Measurements from ENCODE around the gene ZSWIM8. TPM values are rescaled to one million over a fixed set of nuclear protein-coding genes. Genes with fewer than 3 reads are reported as not detected.

ZSWIM8 gene
- total and polyA plus RNA-seq, 10 of the 15 experiments (the other 5 are each of a cell fraction or from before 2014, with no cell fraction given): 7.8 to 47.1 (median 23.6) TPM

DNA sequence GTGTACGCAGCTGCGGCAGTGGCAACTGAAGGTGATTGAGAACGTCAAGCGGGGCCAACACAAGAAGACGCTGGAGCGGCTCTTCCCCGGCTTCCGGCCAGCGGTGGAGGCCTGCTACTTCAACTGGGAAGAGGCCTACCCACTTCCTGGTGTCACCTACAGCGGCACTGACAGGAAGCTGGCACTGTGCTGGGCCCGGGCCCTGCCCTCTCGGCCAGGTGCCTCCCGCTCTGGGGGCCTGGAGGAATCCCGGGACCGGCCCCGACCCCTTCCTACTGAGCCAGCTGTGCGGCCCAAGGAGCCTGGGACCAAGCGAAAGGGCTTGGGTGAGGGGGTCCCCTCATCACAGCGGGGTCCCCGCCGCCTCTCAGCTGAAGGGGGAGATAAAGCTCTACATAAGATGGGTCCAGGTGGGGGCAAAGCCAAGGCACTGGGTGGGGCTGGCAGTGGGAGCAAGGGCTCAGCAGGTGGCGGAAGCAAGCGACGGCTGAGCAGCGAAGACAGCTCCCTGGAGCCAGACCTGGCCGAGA, 6.5 kb downstream of the ZSWIM8 start:
- H3K4me2 ChIP-seq (ENCODE audit: control insufficient read depth, insufficient read depth): no peak overlapping the region
- no peak for ATAC-seq
- H4K20me1 ChIP-seq (ENCODE audit: control insufficient read depth, insufficient read depth): peaks cover 4% of the 10 kb centered on the region; the same call in 1 of the 2 replicates
- SMC1A ChIA-PET (ENCODE audit: uncharacterized antibody, unreplicated experiment): no interaction called here
- H3K36me3 ChIP-seq (ENCODE audit: control insufficient read depth in 2 of 2, insufficient read depth in 2 of 2, low read length in 1 of 2): peaks cover 18 to 21% of the 10 kb centered on the region in 2 experiments
- CTCF ChIA-PET: no interaction called here
- no peak overlapping the region for H3K4me3 ChIP-seq
- peaks cover 4% of the 10 kb centered on the region; the same call in 1 of the 2 replicates for H3K4me1 ChIP-seq (ENCODE audit: control insufficient read depth, insufficient read depth, low read length)
- in situ Hi-C loops (cut with MboI): no loop called here
- no peak for DNase-seq (ENCODE audit: low read depth, low spot score)
- intact Hi-C loops (cut with micrococcal nuclease; ENCODE audit: unreplicated experiment): no loop called here
- TF ChIP-seq POLR2A (IDR thresholded peaks at IDR 0.05; ENCODE audit: low read depth, low read length) (peak; percentile 15; the same call in 1 of the 2 replicates), POU2F2 (IDR thresholded peaks at IDR 0.05; ENCODE audit: borderline replicate concordance, low read depth, low read length) (no peak)
- H3K79me2 ChIP-seq (ENCODE audit: control insufficient read depth, insufficient read depth, low read length): peaks cover 13% of the 10 kb centered on the region
- H3K9me3 ChIP-seq (replicated peaks; ENCODE audit: control insufficient read depth, insufficient read depth, low read length): no peaks in the 10 kb centered on the region
- BruUV-seq (replicated peaks): no TSS peak
- H2AFZ ChIP-seq (ENCODE audit: control insufficient read depth, low read depth, low read length): no peak overlapping the region
- FAIRE-seq: no peak
- RAD21 ChIA-PET (ENCODE audit: unreplicated experiment): interaction anchor here (2.4 kb wide), 1 partner anchor 12 kb away, joined by 6 read pairs; no protein-coding TSS in a partner anchor
- H3K27ac ChIP-seq (ENCODE audit: control insufficient read depth, insufficient read depth): no peak overlapping the region
- 93% methylated on average over 26 of the region's 26 CpGs for WGBS (ENCODE audit: insufficient coverage, insufficient replicate concordance, low lambda C conversion rate, missing lambda C conversion rate)
- no peaks in the 10 kb centered on the region for H3K27me3 ChIP-seq (replicated peaks in 1 of 2; ENCODE audit: control insufficient read depth in 2 of 2, insufficient read depth in 2 of 2, low read length in 1 of 2)
- POLR2A ChIA-PET: no interaction called here
- no peak overlapping the region for H3K9ac ChIP-seq (ENCODE audit: control insufficient read depth, insufficient read depth, low read length)

DNA sequence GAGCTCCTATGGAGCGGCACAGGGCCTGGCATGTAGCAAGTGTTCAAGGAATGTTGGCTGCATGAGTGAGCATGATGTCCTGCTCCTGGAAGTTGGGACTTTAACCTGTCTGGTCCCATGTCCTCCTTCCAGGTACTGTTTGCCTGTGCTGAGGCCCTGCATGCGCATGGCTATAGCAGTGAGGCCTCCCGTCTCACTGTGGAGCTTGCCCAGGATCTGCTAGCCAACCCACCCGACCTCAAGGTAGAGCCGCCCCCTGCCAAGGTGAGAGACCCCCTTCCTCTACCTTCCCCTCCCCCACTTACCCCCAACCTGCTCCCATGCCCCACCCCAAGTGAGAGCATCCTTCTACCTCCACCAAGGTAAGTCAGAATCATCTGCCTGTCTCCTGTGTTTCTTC, 8.1 kb downstream of the ZSWIM8 start:
- in situ Hi-C loops (cut with MboI) (no loop called here), intact Hi-C loops (cut with micrococcal nuclease; ENCODE audit: unreplicated experiment) (no loop called here)
- ATAC-seq (no peak), DNase-seq (ENCODE audit: low read depth, low spot score) (no peak), FAIRE-seq (no peak)
- Histone ChIP-seq H3K27ac (ENCODE audit: control insufficient read depth, insufficient read depth) (no peak overlapping the region), H3K27me3 (replicated peaks in 1 of 2; ENCODE audit: control insufficient read depth in 2 of 2, insufficient read depth in 2 of 2, low read length in 1 of 2) (no peaks in the 10 kb centered on the region), H2AFZ (ENCODE audit: control insufficient read depth, low read depth, low read length) (no peak overlapping the region), H4K20me1 (ENCODE audit: control insufficient read depth, insufficient read depth) (peaks cover 1% of the 10 kb centered on the region; the same call in 1 of the 2 replicates), H3K4me3 (no peak overlapping the region), H3K9ac (ENCODE audit: control insufficient read depth, insufficient read depth, low read length) (no peak overlapping the region), H3K36me3 (ENCODE audit: control insufficient read depth in 2 of 2, insufficient read depth in 2 of 2, low read length in 1 of 2) (peaks cover 18 to 25% of the 10 kb centered on the region in 2 experiments), H3K79me2 (ENCODE audit: control insufficient read depth, insufficient read depth, low read length) (peaks cover 1% of the 10 kb centered on the region; the same call in 1 of the 2 replicates), H3K4me2 (ENCODE audit: control insufficient read depth, insufficient read depth) (no peak overlapping the region), H3K9me3 (replicated peaks; ENCODE audit: control insufficient read depth, insufficient read depth, low read length) (no peaks in the 10 kb centered on the region), H3K4me1 (ENCODE audit: control insufficient read depth, insufficient read depth, low read length) (no peaks in the 10 kb centered on the region)
- no peak for TF ChIP-seq SP1 (IDR thresholded peaks at IDR 0.05; ENCODE audit: low read depth, low read length)
- TF ChIP-seq, protein P1, sequence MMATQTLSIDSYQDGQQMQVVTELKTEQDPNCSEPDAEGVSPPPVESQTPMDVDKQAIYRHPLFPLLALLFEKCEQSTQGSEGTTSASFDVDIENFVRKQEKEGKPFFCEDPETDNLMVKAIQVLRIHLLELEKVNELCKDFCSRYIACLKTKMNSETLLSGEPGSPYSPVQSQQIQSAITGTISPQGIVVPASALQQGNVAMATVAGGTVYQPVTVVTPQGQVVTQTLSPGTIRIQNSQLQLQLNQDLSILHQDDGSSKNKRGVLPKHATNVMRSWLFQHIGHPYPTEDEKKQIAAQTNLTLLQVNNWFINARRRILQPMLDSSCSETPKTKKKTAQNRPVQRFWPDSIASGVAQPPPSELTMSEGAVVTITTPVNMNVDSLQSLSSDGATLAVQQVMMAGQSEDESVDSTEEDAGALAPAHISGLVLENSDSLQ (IDR thresholded peaks at IDR 0.05): no peak
- WGBS (ENCODE audit: insufficient coverage, insufficient replicate concordance, low lambda C conversion rate, missing lambda C conversion rate): 83% methylated on average over 5 of the region's 5 CpGs
- POLR2A ChIA-PET: interaction anchor here (1.5 kb wide), 1 partner anchor 20 kb away, joined by 3 read pairs; no protein-coding TSS in a partner anchor
- RAD21 ChIA-PET (ENCODE audit: unreplicated experiment): no interaction called here
- BruUV-seq (replicated peaks): no TSS peak
- SMC1A ChIA-PET (ENCODE audit: uncharacterized antibody, unreplicated experiment): interaction anchor here (0.8 kb wide), 1 partner anchor 10 kb away, joined by 3 read pairs; no protein-coding TSS in a partner anchor
- CTCF ChIA-PET: no interaction called here

Measured in GM12878 (cell line).